OCI-LY3 (cell line): ENCODE results near the gene DDX20.

Experiments used
- H2AFZ ChIP-seq: fragments of 200-600, 300-600 bp; shearing (Covaris generic); 2 replicates; pipeline ENCODE4 v1.6.0; 2014; ENCODE audit warnings: antibody characterized with exemption, low read depth, low read length
- H3K27ac ChIP-seq: fragments of 200-600, 300-600 bp; sonication (generic); 2 replicates; pipeline ENCODE4 v1.5.1; 2014; ENCODE audit warnings: mild to moderate bottlenecking, low read length, moderate library complexity, mixed read lengths
- H3K27me3 ChIP-seq: fragments of 200-600, 300-600 bp; sonication (generic); 2 replicates; pipeline ENCODE4 v1.6.1; 2014; ENCODE audit warnings: low read depth, low read length, mixed read lengths
- H3K36me3 ChIP-seq: fragments of 200-600, 300-600 bp; sonication (generic); replicated peaks from 2 replicates; pipeline ENCODE3; 2014; ENCODE audit warnings: low read depth, low read length, mixed read lengths
- H3K4me1 ChIP-seq: fragments of 300-600, 200-600 bp; sonication (generic); 2 replicates; pipeline ENCODE4 v1.6.1; 2014; ENCODE audit warnings: low read length, mixed read lengths
- H3K4me2 ChIP-seq: fragments of 200-600, 300-600 bp; sonication (generic); 2 replicates; pipeline ENCODE4 v1.6.1; 2014; ENCODE audit warnings: low read length, mixed read lengths
- H3K4me3 ChIP-seq: fragments of 300-600, 200-600 bp; sonication (generic); 2 replicates; pipeline ENCODE4 v1.5.1; 2014; ENCODE audit warnings: antibody characterized with exemption, mild to moderate bottlenecking, low read length, moderate library complexity
- H3K79me2 ChIP-seq: fragments of 300-600, 200-600 bp; shearing (Covaris generic); 2 replicates; pipeline ENCODE4 v1.6.1; 2014; ENCODE audit warnings: mild to moderate bottlenecking, low read length, mixed read lengths
- H3K9ac ChIP-seq: fragments of 300-600, 200-600 bp; shearing (Covaris generic); 2 replicates; pipeline ENCODE4 v1.6.0; 2014; ENCODE audit warnings: mild to moderate bottlenecking, low read length, moderate library complexity
- H3K9me3 ChIP-seq: fragments of 200-600, 300-600 bp; shearing (Covaris generic); 2 replicates; pipeline ENCODE4 v1.6.1; 2014; ENCODE audit warnings: low read length, mixed read lengths; ENCODE audit not compliant: insufficient read depth
- H4K20me1 ChIP-seq: fragments of 200-600, 300-600 bp; sonication (generic); 2 replicates; pipeline ENCODE4 v1.6.1; 2016; ENCODE audit warnings: low read length, mixed read lengths; ENCODE audit not compliant: insufficient read depth
- EZH2phosphoT487 ChIP-seq: fragments of 200-600 bp; shearing (Covaris generic); IDR thresholded peaks from 2 replicates; pipeline ENCODE4 v1.6.1; 2018; ENCODE audit warnings: antibody characterized with exemption, mixed run types, low read depth
- TF ChIP-seq, protein P1 (sequence below): fragments of 200-600, 300-600 bp; sonication (generic); IDR thresholded peaks from 2 replicates; pipeline ENCODE4 v1.5.1; 2014; ENCODE audit warnings: antibody characterized with exemption, low read length, low read depth

The DDX20 gene

DNA sequence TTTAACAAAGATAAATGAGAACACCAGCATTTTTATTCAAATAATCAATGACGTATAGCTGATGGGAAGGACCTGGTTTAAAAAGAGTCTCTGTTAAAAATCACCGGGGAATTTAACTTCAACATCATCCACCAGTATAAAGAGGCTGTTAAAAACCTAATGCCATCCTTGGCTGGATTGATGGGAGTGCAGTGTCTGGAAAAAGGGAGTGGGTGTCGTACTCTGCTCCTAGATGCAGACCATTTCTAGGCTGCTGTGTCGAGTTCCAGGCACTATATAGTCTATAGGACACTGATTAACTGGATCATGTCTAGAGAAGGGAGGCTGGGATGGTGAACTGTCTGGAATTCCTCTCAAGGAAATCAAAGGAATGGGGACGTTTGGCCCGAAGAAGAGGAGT is 36.1 kb downstream of the DDX20 start:
- Histone ChIP-seq H3K36me3 (no peaks in the 10 kb centered on the region), H4K20me1 (no peaks in the 10 kb centered on the region), H3K9ac (no peak overlapping the region), H3K4me2 (no peak overlapping the region), H3K79me2 (no peaks in the 10 kb centered on the region), H2AFZ (no peak overlapping the region), H3K4me1 (no peaks in the 10 kb centered on the region), H3K27me3 (peaks cover 15% of the 10 kb centered on the region; the same call in 1 of the 2 replicates), H3K27ac (no peak overlapping the region), H3K4me3 (no peak overlapping the region), H3K9me3 (no peaks in the 10 kb centered on the region)
- TF ChIP-seq, protein P1, sequence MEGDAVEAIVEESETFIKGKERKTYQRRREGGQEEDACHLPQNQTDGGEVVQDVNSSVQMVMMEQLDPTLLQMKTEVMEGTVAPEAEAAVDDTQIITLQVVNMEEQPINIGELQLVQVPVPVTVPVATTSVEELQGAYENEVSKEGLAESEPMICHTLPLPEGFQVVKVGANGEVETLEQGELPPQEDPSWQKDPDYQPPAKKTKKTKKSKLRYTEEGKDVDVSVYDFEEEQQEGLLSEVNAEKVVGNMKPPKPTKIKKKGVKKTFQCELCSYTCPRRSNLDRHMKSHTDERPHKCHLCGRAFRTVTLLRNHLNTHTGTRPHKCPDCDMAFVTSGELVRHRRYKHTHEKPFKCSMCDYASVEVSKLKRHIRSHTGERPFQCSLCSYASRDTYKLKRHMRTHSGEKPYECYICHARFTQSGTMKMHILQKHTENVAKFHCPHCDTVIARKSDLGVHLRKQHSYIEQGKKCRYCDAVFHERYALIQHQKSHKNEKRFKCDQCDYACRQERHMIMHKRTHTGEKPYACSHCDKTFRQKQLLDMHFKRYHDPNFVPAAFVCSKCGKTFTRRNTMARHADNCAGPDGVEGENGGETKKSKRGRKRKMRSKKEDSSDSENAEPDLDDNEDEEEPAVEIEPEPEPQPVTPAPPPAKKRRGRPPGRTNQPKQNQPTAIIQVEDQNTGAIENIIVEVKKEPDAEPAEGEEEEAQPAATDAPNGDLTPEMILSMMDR, result no peak
- no peak for TF ChIP-seq EZH2phosphoT487

DNA sequence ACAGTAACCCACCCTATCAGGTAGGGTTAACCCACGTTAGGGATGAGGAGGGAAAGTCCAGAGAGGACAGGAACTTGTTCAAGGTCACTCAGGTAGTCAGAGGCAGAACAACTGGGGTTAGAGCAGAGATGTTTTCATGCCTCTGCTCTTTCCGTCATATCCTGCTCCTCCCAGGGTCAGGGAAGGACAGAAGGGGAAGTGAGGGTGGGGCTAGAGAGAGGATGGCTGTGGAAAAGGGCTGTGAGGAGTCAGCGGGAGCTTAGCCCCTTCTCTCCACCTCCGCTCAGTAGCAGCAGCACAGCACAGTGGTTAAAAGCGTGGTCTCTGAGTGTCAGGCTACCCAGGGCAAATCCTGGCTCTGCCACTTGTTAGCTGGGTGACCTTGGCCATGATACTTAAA is 36.5 kb downstream of the DDX20 start:
- Histone ChIP-seq H3K9me3 (no peaks in the 10 kb centered on the region), H3K27me3 (peaks cover 15% of the 10 kb centered on the region; the same call in 1 of the 2 replicates), H4K20me1 (no peaks in the 10 kb centered on the region), H3K36me3 (no peaks in the 10 kb centered on the region), H3K9ac (no peak overlapping the region), H3K4me2 (no peak overlapping the region), H2AFZ (no peak overlapping the region), H3K27ac (no peak overlapping the region), H3K4me3 (no peak overlapping the region), H3K4me1 (no peaks in the 10 kb centered on the region), H3K79me2 (no peaks in the 10 kb centered on the region)
- TF ChIP-seq, protein P1, result no peak
- no peak for TF ChIP-seq EZH2phosphoT487

DNA sequence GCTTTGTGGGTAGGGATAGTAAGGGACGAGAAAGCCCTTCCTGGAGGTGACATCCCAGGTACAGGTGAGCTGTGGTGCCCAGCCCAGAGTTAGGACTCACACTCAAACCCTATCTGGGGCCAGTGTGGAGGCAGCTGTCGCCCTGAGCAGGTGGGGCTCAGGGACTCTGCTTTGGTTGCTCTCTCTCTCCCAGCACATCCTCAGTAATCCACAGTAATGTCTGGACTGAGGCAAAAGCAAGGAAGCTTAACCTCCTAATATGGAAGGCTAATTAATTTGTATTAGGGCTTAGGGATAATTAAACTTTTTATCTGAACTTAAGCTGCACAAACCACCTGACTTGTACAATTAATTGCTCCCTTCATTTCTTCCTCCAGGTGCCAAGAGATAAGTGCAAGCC is 38.2 kb downstream of the DDX20 start:
- TF ChIP-seq, protein P1, result no peak
- TF ChIP-seq EZH2phosphoT487, result no peak
- Histone ChIP-seq H3K4me2 (no peak overlapping the region), H3K36me3 (no peaks in the 10 kb centered on the region), H3K79me2 (no peaks in the 10 kb centered on the region), H3K4me3 (no peak overlapping the region), H4K20me1 (no peaks in the 10 kb centered on the region), H2AFZ (no peak overlapping the region), H3K4me1 (no peaks in the 10 kb centered on the region), H3K9me3 (no peaks in the 10 kb centered on the region), H3K27me3 (peaks cover 15% of the 10 kb centered on the region; the same call in 1 of the 2 replicates), H3K27ac (no peak overlapping the region), H3K9ac (no peak overlapping the region)

DNA sequence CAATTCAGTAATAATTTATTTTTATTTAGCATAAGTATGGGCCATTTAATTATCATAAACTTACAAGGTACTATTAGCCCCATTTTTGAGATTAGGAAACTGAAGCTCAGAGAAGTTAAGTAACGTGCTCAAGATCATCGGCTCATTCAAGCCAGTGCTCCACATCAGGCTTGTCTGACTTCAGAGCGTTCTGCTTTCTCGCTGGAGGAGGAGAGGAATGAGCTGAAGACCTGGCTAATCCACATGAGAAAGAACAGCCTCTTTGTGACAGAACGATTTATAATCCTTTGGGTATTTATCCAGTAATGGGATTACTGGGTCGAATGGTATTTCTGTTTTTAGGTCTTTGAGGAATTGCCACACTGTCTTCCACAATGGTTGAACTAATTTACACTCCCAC is 39.7 kb downstream of the DDX20 start:
- H3K4me1 ChIP-seq, result no peaks in the 10 kb centered on the region
- H3K4me3 ChIP-seq, result no peak overlapping the region
- no peak overlapping the region for H3K9ac ChIP-seq
- H2AFZ ChIP-seq, result no peak overlapping the region
- H3K9me3 ChIP-seq, result no peaks in the 10 kb centered on the region
- H3K27ac ChIP-seq, result no peak overlapping the region
- no peak overlapping the region for H3K4me2 ChIP-seq
- H4K20me1 ChIP-seq, result no peaks in the 10 kb centered on the region
- TF ChIP-seq, protein P1, result no peak
- peaks cover 14% of the 10 kb centered on the region; the same call in 1 of the 2 replicates for H3K27me3 ChIP-seq
- H3K79me2 ChIP-seq, result no peaks in the 10 kb centered on the region
- H3K36me3 ChIP-seq, result no peaks in the 10 kb centered on the region
